ENCODE data around the gene SMAD3.
A peak's percentile ranks its signal among the peaks of the same experiment; 100 is the strongest.

Gene SMAD3

GRCh38 chr15:67138891-67139855, 73.8 kb downstream of the SMAD3 start:
- Mint-ChIP-seq H3K36me3 (ENCODE audit: low read depth) (no peaks in the 10 kb centered on the region), H3K9me3 (no peaks in the 10 kb centered on the region), H3K27me3 (peaks cover 17% of the 10 kb centered on the region), H3K27ac (no peak overlapping the region), H3K4me3 (no peak overlapping the region), H3K4me1 (ENCODE audit: low read depth) (peaks cover 58% of the 10 kb centered on the region)
- intact Hi-C loops (cut with micrococcal nuclease): no loop called here

- H3K9me3 Mint-ChIP-seq: no peaks in the 10 kb centered on the region
- no peaks in the 10 kb centered on the region for H3K36me3 Mint-ChIP-seq (ENCODE audit: low read depth)
- intact Hi-C loops (cut with micrococcal nuclease): loop anchor here (10.0 kb wide), 1 partner anchor 45 kb away; no protein-coding TSS in a partner anchor
- peaks cover 11% of the 10 kb centered on the region for H3K27me3 Mint-ChIP-seq
- H3K4me3 Mint-ChIP-seq: no peak overlapping the region
- no peak overlapping the region for H3K27ac Mint-ChIP-seq
- peaks cover 60% of the 10 kb centered on the region for H3K4me1 Mint-ChIP-seq (ENCODE audit: low read depth)
Measured at GRCh38 chr15:67140078-67140833, 74.9 kb downstream of the SMAD3 start.

- intact Hi-C loops (cut with micrococcal nuclease): loop anchor here (10.0 kb wide), 1 partner anchor 47 kb away; no protein-coding TSS in a partner anchor
Measured at GRCh38 chr15:67142092-67142766, 76.8 kb downstream of the SMAD3 start.

GRCh38 chr15:67142767-67143100, 77.3 kb downstream of the SMAD3 start:
- intact Hi-C loops (cut with micrococcal nuclease): loop anchor here (10.0 kb wide), 1 partner anchor 48 kb away; no protein-coding TSS in a partner anchor
- H3K4me3 Mint-ChIP-seq: no peak overlapping the region
- H3K27me3 Mint-ChIP-seq: peaks cover 14% of the 10 kb centered on the region
- no peaks in the 10 kb centered on the region for H3K36me3 Mint-ChIP-seq (ENCODE audit: low read depth)
- no peaks in the 10 kb centered on the region for H3K9me3 Mint-ChIP-seq
- H3K4me1 Mint-ChIP-seq (ENCODE audit: low read depth): peaks cover 66% of the 10 kb centered on the region
- no peak overlapping the region for H3K27ac Mint-ChIP-seq

More at GRCh38 chr15:67142092-67142766, 76.8 kb downstream of the SMAD3 start:
- Mint-ChIP-seq H3K9me3 (no peaks in the 10 kb centered on the region), H3K4me1 (ENCODE audit: low read depth) (peaks cover 66% of the 10 kb centered on the region), H3K27ac (no peak overlapping the region), H3K36me3 (ENCODE audit: low read depth) (no peaks in the 10 kb centered on the region), H3K4me3 (no peak overlapping the region), H3K27me3 (peaks cover 16% of the 10 kb centered on the region)

GRCh38 chr15:67143646-67144045, 78.2 kb downstream of the SMAD3 start:
- Mint-ChIP-seq H3K4me1 (ENCODE audit: low read depth) (peaks cover 66% of the 10 kb centered on the region), H3K27me3 (peaks cover 12% of the 10 kb centered on the region), H3K9me3 (no peaks in the 10 kb centered on the region), H3K4me3 (no peak overlapping the region), H3K36me3 (ENCODE audit: low read depth) (no peaks in the 10 kb centered on the region), H3K27ac (no peak overlapping the region)
- intact Hi-C loops (cut with micrococcal nuclease): loop anchor here (10.0 kb wide), 1 partner anchor 49 kb away; no protein-coding TSS in a partner anchor

GRCh38 chr15:67144609-67145311, 79.4 kb downstream of the SMAD3 start:
- Mint-ChIP-seq H3K27ac (peak overlapping the region; percentile 39), H3K27me3 (peaks cover 14% of the 10 kb centered on the region), H3K4me3 (no peak overlapping the region), H3K4me1 (ENCODE audit: low read depth) (peaks cover 72% of the 10 kb centered on the region), H3K9me3 (no peaks in the 10 kb centered on the region), H3K36me3 (ENCODE audit: low read depth) (no peaks in the 10 kb centered on the region)
- intact Hi-C loops (cut with micrococcal nuclease): loop anchor here (10.0 kb wide), 1 partner anchor 50 kb away; no protein-coding TSS in a partner anchor

GRCh38 chr15:67145312-67145610, 79.9 kb downstream of the SMAD3 start:
- Mint-ChIP-seq H3K4me3 (no peak overlapping the region), H3K36me3 (ENCODE audit: low read depth) (no peaks in the 10 kb centered on the region), H3K27ac (peak overlapping the region; percentile 39), H3K9me3 (no peaks in the 10 kb centered on the region), H3K27me3 (peaks cover 14% of the 10 kb centered on the region), H3K4me1 (ENCODE audit: low read depth) (peaks cover 72% of the 10 kb centered on the region)
- intact Hi-C loops (cut with micrococcal nuclease): loop anchor here (10.0 kb wide), 1 partner anchor 50 kb away; no protein-coding TSS in a partner anchor

- Mint-ChIP-seq H3K27ac (no peak overlapping the region), H3K36me3 (ENCODE audit: low read depth) (no peaks in the 10 kb centered on the region), H3K4me3 (no peak overlapping the region), H3K27me3 (peaks cover 14% of the 10 kb centered on the region), H3K4me1 (ENCODE audit: low read depth) (peaks cover 72% of the 10 kb centered on the region), H3K9me3 (no peaks in the 10 kb centered on the region)
- intact Hi-C loops (cut with micrococcal nuclease): loop anchor here (10.0 kb wide), 1 partner anchor 51 kb away; no protein-coding TSS in a partner anchor
Measured at GRCh38 chr15:67145710-67146109, 80.3 kb downstream of the SMAD3 start.

GRCh38 chr15:67146234-67146633, 80.8 kb downstream of the SMAD3 start:
- no peak overlapping the region for H3K4me3 Mint-ChIP-seq
- peaks cover 14% of the 10 kb centered on the region for H3K27me3 Mint-ChIP-seq
- peak overlapping the region; percentile 78 for H3K27ac Mint-ChIP-seq
- H3K4me1 Mint-ChIP-seq (ENCODE audit: low read depth): peaks cover 68% of the 10 kb centered on the region
- H3K36me3 Mint-ChIP-seq (ENCODE audit: low read depth): no peaks in the 10 kb centered on the region
- intact Hi-C loops (cut with micrococcal nuclease): loop anchor here (10.0 kb wide), 1 partner anchor 51 kb away; no protein-coding TSS in a partner anchor
- no peaks in the 10 kb centered on the region for H3K9me3 Mint-ChIP-seq

GRCh38 chr15:67146875-67147381, 81.5 kb downstream of the SMAD3 start:
- Mint-ChIP-seq H3K4me3 (no peak overlapping the region), H3K36me3 (ENCODE audit: low read depth) (no peaks in the 10 kb centered on the region), H3K27ac (peak overlapping the region; percentile 78), H3K4me1 (ENCODE audit: low read depth) (peaks cover 62% of the 10 kb centered on the region), H3K9me3 (no peaks in the 10 kb centered on the region), H3K27me3 (peaks cover 11% of the 10 kb centered on the region)
- intact Hi-C loops (cut with micrococcal nuclease): loop anchor here (10.0 kb wide), 1 partner anchor 52 kb away; no protein-coding TSS in a partner anchor

- peak overlapping the region; percentile 78 for H3K27ac Mint-ChIP-seq
Measured at GRCh38 chr15:67147396-67147949, 82.1 kb downstream of the SMAD3 start.

GRCh38 chr15:67148196-67148701, 82.8 kb downstream of the SMAD3 start:
- H3K4me1 Mint-ChIP-seq (ENCODE audit: low read depth): peaks cover 62% of the 10 kb centered on the region
- no peaks in the 10 kb centered on the region for H3K9me3 Mint-ChIP-seq
- H3K36me3 Mint-ChIP-seq (ENCODE audit: low read depth): no peaks in the 10 kb centered on the region
- H3K27ac Mint-ChIP-seq: no peak overlapping the region
- no peak overlapping the region for H3K4me3 Mint-ChIP-seq
- intact Hi-C loops (cut with micrococcal nuclease): loop anchor here (10.0 kb wide), 1 partner anchor 53 kb away; no protein-coding TSS in a partner anchor
- peaks cover 14% of the 10 kb centered on the region for H3K27me3 Mint-ChIP-seq

More at GRCh38 chr15:67147396-67147949, 82.1 kb downstream of the SMAD3 start:
- intact Hi-C loops (cut with micrococcal nuclease): loop anchor here (10.0 kb wide), 1 partner anchor 53 kb away; no protein-coding TSS in a partner anchor
- no peaks in the 10 kb centered on the region for H3K9me3 Mint-ChIP-seq
- no peak overlapping the region for H3K4me3 Mint-ChIP-seq
- H3K36me3 Mint-ChIP-seq (ENCODE audit: low read depth): no peaks in the 10 kb centered on the region
- H3K4me1 Mint-ChIP-seq (ENCODE audit: low read depth): peaks cover 62% of the 10 kb centered on the region
- peaks cover 10% of the 10 kb centered on the region for H3K27me3 Mint-ChIP-seq
